Activated naive CD4-positive, alpha-beta T cell (primary cell): ENCODE measurements around the gene DARS1.
"Not testable (repeated sequence)": the region's sequence is repeated elsewhere in the genome, so short reads cannot be mapped to it uniquely, and the experiment has no call there.

Experiments used
- DNase-seq, 4 experiments: peaks; one replicate each; lab custom pipeline; 2025; lab: John Stamatoyannopoulos, UW

Gene DARS1

GRCh38 chr2:135945526-135945925, 39.9 kb downstream of the DARS1 start:
- no peak for DNase-seq

DNA sequence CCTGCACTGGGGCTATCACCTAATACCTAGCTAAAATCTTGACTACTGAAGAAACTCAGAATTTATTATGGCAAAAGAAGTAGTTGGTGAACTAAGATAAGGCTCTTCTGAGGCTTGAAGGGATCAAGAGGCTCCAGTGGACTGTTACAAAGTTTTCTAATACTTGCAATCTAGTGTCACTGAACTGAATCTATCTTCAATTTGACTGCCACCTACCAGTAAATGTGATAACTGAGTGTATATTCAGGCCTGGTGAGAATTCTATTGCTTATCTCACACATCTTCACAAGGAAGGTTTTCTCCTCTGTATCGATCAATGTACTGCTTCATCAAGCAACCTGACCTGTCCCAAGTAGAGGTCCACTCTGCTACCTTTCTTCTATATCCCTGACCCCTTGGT, 40.8 kb downstream of the DARS1 start:
- DNase-seq, result no peak

- no peak for DNase-seq
Observed at GRCh38 chr2:135942936-135943688, 42.3 kb downstream of the DARS1 start.

DNA sequence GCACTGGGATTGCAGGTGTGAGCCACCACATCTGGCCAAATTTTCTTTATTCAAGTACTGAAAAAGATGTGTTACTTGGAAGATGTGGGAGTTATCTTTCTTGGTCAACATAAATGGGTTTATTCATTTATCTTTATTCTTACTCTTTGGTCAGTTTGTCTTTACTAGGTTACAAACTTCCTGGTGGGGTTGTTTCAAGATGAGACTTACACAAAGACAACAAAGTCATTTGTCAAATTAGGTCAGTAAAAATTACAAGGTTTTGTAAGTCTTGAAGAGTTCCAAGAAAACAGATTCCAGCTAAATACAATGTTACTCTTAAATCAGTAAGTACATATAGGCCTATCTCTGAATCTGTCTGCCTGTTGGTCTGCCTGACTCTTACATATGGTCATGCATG, 48.9 kb downstream of the DARS1 start:
- no peak for DNase-seq

- no peak for DNase-seq
Observed at GRCh38 chr2:135935914-135936313, 49.5 kb downstream of the DARS1 start.

GRCh38 chr2:135931776-135932443, 53.5 kb downstream of the DARS1 start:
- DNase-seq, result no peak

DNA sequence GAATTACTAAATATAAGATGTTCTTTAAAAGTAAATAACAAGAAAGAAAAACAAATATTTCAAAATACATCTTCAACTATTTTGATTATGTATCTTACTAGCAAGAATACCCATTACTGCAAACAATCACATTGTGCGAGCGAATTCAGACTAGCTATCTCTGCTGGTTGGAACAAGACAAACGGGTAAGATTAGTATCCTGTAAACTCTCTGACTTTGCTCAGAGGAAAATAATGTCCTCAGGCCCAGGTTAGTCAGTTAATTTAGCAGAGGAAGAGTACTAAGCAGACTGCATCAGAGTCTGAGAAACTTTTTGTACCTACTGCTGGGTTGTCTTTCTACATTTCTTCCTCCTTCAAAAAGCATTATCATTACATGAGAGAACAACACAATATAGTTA, 58.8 kb downstream of the DARS1 start:
- no peak for DNase-seq

DNA sequence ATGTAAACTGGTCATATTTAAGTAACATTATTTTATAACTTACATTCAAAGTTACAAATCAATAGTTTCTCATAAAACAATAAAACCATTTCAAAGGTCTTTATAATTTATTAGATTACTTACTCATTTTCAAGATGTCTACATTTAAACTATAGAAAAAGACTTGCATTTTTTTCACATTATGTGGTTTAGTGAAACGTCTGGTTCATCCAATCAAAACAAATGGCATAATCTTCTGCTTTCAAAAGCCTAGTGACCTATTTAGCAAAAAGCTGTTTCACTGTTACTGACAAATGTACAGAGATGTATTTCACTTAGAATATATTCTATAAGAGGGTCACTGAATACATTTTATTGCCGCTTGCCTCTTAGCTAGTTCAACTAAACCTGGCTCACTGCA, 59.9 kb downstream of the DARS1 start:
- DNase-seq, result no peak

DNA sequence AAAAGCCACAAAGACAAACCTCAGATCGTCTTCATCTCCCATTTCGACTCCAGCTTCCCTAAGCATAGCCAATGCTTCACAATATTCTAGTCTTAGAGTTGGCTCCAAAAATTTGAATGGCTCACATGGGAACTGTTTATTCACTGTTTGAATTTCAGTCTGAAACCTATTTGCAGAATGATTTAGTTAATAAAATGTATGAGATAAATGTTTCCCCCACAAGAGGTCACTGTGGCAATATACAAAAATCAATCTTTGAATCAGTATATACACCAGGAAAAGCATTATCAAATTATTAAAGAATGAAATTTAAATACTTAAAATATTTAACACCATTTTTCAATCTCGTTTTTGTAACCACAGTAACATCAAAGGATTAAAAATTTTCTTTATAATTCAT, 69.2 kb downstream of the DARS1 start:
- DNase-seq, result no peak

DNA sequence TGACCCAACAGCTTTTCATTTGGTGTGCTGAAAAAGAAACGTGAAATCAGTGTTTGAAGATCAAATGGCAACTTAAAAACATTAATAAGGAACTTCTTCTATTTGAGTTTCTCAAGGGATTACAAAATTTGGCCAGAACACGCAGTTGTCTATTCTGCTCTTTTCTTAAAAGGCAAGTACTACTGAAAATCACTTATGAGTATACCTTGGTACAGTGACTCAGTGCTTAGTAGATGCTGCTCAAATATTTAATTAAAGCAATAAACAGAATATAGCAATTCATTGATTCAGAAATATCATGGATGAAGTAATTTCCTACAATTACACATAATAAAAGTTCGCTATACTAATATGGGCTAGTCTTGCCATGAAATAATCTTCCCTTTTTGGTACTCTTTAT, 70.9 kb downstream of the DARS1 start:
- DNase-seq, result no peak

GRCh38 chr2:135913727-135914365, 71.6 kb downstream of the DARS1 start:
- no peak for DNase-seq

DNA sequence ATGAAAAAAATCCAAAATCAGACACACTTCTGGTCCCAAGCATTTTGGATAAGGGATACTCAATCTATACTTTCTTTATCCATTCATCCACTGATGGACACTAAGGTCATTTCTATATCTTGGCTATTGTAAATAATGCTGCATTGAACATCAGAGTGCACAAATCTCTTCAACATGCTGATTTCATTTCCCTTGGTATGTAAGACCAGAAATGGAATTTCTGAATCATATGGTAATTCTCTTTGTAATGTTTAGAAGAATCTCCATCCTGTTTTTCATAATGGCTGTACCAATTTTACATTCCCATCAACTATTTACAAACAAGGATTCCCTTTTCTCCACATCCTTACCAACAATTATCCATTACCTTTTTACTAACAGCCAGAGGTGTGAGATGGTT, 75.5 kb downstream of the DARS1 start:
- DNase-seq, result no peak

GRCh38 chr2:135905679-135906078, 79.7 kb downstream of the DARS1 start:
- DNase-seq, result no peak

- no peak for DNase-seq
Observed at GRCh38 chr2:135904341-135904989, 81.0 kb downstream of the DARS1 start.

DNA sequence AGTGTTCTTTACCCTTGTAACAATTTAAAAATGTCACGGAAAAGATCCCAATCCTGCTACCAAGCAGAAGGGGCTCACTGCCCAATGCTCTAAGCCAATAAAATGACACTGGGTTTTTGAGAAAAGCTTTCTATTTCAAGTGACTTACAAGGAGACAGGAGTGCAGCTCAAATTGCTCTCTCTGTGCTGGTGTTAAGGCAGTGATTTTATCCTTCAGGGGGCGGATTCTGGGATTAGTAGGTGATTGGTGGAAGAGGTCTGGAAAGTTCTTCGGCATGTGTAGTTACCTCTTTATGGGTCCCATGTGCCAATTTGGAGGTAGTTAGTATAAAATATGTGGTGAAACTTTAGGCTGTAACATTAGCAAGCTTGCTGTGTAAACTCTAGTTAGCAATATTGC, 81.8 kb downstream of the DARS1 start:
- no peak for DNase-seq

- no peak for DNase-seq
Observed at GRCh38 chr2:135899567-135899966, 85.9 kb downstream of the DARS1 start.

DNA sequence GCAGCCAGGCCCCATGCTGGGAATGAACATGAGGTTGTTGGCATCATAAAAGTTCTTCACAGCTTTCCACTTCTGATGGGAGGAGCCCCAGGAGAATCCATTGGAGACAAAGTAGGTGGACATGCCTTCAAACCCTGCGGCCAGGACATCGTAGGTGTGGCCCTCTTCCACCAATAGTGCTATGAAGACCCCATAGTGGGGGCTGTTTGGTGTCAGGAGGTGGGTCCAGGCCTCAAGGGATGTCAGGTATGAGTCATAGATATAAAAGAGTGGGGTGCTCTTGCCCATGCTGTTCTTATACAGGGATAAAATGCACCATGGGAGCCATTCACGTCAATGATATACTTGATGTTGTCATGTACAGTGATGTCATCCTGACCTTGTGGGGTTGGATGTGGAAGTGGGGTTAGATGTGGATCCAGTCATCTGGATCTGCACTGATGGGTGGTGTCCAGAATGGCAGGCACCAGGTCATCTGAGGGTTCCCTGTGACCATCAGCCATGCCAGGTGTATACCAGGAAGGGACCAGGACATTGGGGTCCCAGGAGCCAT, 87.1 kb downstream of the DARS1 start:
- DNase-seq, result no peak

GRCh38 chr2:135894930-135895329, 90.5 kb downstream of the DARS1 start:
- DNase-seq, result no peak

GRCh38 chr2:135893374-135893794, 92.0 kb downstream of the DARS1 start:
- DNase-seq, result no peak

- no peak for DNase-seq
Observed at GRCh38 chr2:135890835-135891234, 94.6 kb downstream of the DARS1 start.

DNA sequence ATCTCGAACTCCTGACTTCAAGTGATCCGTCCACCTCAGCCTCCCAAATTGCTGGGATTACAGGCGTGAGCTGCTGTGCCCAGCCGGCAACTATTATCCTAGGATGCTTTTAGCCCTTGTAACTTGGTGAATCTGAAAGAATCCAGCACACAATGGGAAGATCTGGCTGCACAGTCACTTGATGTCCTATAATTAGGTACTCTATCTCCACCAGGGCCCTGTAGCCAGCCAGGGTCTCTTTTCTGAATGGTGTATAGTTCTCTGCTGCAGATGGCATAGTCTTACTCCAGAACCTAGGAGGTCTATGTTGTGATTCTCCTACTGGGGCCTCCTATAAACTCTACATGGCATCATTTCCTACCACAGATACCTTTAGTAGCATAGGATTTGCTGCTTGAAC, 95.3 kb downstream of the DARS1 start:
- DNase-seq, result no peak

DNA sequence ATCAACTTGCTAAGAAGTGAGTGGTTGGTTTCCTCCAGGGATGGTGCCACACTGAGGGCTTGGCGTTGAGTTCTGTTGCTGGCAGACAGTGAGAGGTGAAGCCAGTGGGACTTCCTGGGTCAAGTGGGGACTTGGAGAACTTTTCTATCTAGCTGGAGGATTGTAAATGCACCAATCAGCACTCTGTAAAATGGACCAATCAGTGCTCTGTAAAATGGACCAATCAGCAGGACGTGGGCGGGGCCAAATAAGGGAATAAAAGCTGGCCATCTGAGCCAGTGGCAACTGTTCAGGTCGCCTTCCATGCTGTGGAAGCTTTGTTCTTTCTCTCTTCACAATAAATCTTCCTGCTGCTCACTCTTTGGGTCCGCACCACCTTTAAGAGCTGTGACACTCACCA, 96.8 kb downstream of the DARS1 start:
- DNase-seq, result not testable (repeated sequence)
